ENCODE data around the gene TUBG2. TPM values are rescaled to one million over a fixed set of nuclear protein-coding genes. Genes with fewer than 3 reads are reported as not detected.

Gene TUBG2
- total RNA-seq: 10.4 and 13.8 TPM in 2 replicates

DNA sequence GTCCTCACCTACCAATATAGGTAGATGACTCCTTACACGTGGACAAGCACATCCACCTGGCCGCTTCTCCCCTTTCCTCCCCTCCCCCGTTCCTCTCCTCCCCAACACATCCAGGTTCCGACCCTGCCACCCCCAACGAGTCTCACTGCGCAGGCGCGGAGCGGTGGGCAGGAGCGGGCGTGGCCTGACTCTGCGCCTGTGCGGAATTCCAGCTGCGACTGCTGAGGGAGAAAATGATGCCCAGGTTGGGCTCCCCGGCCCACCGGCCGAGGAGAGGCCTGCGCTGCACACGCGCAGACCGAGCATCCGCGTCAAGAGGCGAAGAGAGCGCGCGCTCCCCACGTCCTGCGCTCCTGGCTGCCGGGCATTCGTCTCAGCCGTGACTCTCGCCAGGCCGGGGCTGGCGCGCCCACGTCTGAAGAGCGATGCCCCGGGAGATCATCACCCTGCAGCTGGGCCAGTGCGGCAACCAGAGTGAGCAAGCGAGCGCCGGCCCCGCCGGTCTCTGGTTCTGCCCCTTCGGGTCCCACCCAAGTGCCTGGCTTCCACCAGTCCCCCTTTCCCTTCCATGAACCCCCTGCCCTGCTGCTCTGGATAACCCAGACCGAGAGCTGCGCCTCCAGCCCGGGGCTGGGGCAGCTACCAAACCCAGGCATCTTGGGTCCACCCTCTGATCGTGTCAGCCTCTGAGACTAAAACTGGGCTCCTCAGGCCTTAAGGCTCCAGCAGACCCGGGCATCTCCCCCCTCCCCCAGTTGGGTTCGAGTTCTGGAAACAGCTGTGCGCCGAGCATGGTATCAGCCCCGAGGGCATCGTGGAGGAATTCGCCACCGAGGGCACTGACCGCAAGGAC is at the start of gene TUBG2:
Gene TUBG2 (plus strand): TSS at position 206 of the 853 bp plus-strand sequence. CDS start 220 bp downstream, at position 426.

GRCh38 chr17:42676424-42677011 is 17.4 kb downstream of the TUBG2 start, which contains the start of gene PLEKHH3:
Gene PLEKHH3 (minus strand): TSS chr17:42676994. CDS start chr17:42676563, 431 bp downstream.

DNA sequence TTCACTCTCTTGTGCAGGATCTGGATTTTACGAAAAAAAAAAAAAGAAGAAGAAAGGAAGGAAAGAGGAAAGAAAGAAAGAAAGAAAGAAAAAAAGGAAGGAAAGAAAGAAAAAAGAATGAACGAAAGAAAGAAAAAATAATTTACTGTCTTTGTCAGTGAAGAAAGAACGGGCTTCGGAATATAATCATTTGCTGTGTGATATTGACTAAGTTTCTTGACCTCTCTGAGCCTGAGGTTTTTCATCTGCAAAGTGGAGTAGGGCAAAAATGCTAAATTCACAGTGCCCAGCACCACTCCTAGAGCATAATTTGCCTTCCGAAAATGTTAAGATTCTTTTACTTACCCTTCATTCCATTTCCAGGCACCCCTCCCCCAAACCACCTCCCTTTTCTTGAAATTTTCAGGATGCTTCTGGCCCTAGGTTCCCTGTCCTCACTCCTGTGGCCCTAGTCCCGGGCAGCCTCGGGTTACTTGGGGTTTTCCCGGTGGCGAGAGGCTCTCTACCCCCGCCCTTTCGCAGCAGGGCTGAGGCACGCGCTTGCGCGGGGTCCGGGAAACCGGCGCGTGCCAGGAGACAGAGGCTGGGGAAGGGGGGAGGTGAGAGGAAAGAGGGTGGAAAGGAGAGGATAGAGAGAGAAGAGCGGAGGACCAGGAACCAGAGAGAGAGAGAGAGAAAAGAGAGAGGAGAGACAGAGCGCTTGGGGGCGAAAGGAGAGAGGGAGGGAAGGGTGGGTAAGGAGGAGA is 23.1 kb downstream of the TUBG2 start, which contains the start of gene CNTNAP1:
Gene CNTNAP1 (plus strand): TSS at position 556 of the 746 bp plus-strand sequence. CDS start 299 bp downstream, outside the sequence.

Other genes starting within 250 kb of the TUBG2 start
- 810 and 847 TPM in 2 replicates for gene CAVIN1, start 236.0 kb upstream of the TUBG2 start, total RNA-seq
- gene ATP6V0A1, start 200.4 kb upstream of the TUBG2 start, total RNA-seq: 21.3 and 25.7 TPM in 2 replicates
- gene NAGLU, start 123.0 kb upstream of the TUBG2 start, total RNA-seq: 49.1 and 52.2 TPM in 2 replicates
- gene HSD17B1, start 106.4 kb upstream of the TUBG2 start, total RNA-seq: 1.4 and 4.6 TPM in 2 replicates
- gene COASY, start 97.1 kb upstream of the TUBG2 start, total RNA-seq: 36.5 and 57.4 TPM in 2 replicates
- gene MLX, start 92.2 kb upstream of the TUBG2 start, total RNA-seq: 38.6 and 61.4 TPM in 2 replicates
- 8.0 and 9.2 TPM in 2 replicates for gene PSMC3IP, start 81.6 kb upstream of the TUBG2 start, total RNA-seq
- gene RETREG3, start 49.9 kb upstream of the TUBG2 start, total RNA-seq: 46.4 and 89.4 TPM in 2 replicates
- 87.6 and 110 TPM in 2 replicates for gene TUBG1, start 49.6 kb upstream of the TUBG2 start, total RNA-seq
- gene PLEKHH3, start 17.7 kb downstream of the TUBG2 start, total RNA-seq: 20.5 and 27.8 TPM in 2 replicates
- 22.2 and 27.1 TPM in 2 replicates for gene CCR10, start 22.6 kb downstream of the TUBG2 start, total RNA-seq
- gene CNTNAP1, start 23.2 kb downstream of the TUBG2 start, total RNA-seq: 32.8 and 36.9 TPM in 2 replicates
- 9.6 and 12.7 TPM in 2 replicates for gene EZH1, start 85.8 kb downstream of the TUBG2 start, total RNA-seq
- gene RAMP2, start 101.9 kb downstream of the TUBG2 start, total RNA-seq: 1.9 and 5.5 TPM in 2 replicates
- 128 and 142 TPM in 2 replicates for gene VPS25, start 114.2 kb downstream of the TUBG2 start, total RNA-seq
- 12.7 and 13.6 TPM in 2 replicates for gene WNK4, start 121.3 kb downstream of the TUBG2 start, total RNA-seq
- gene COA3, start 139.4 kb downstream of the TUBG2 start, total RNA-seq: 60.8 and 72.4 TPM in 2 replicates
- 0.58 TPM in 1 of 2 replicates, not detected in the other for gene CNTD1, start 139.6 kb downstream of the TUBG2 start, total RNA-seq
- gene BECN1, start 165.0 kb downstream of the TUBG2 start, total RNA-seq: 69.2 and 128 TPM in 2 replicates
- 85.0 and 123 TPM in 2 replicates for gene PSME3, start 174.1 kb downstream of the TUBG2 start, total RNA-seq
- gene AOC2, start 185.3 kb downstream of the TUBG2 start, total RNA-seq: under 0.01 and 0.29 TPM in 2 replicates
- gene AOC3, start 191.9 kb downstream of the TUBG2 start, total RNA-seq: not detected in 2 replicates
- not detected in 2 replicates for gene G6PC1, start 241.5 kb downstream of the TUBG2 start, total RNA-seq